Esophagus muscularis mucosa (tissue), 4 donors: ENCODE results near the gene TRAFD1.

Experiments used
- EP300 ChIP-seq: sonication (generic); formaldehyde crosslinking; IDR thresholded peaks from one replicate; pipeline ENCODE4 v1.6.1; 2017; ENCODE audit warnings: antibody characterized with exemption
- POLR2A ChIP-seq: fragments of 450-650 bp; IDR thresholded peaks from one replicate; pipeline ENCODE4 v1.6.1; 2017; ENCODE audit warnings: antibody characterized with exemption, moderate library complexity, mild to moderate bottlenecking, low read depth
- POLR2AphosphoS5 ChIP-seq, 2 donors: sonication (generic); formaldehyde crosslinking; IDR thresholded peaks; one replicate each; pipeline ENCODE4 v1.6.1; 2017; ENCODE audit warnings: antibody characterized with exemption in 2 of 2
- TF ChIP-seq, protein P1 (sequence below), 3 experiments: fragments of 200-600 bp in 2 of 3; fragments of 450-650 bp in 1 of 3; sonication (generic) in 2 of 3; IDR thresholded peaks; one replicate each; pipeline ENCODE4 v1.5.1; 2017 to 2019; ENCODE audit warnings: antibody characterized with exemption in 3 of 3, mild to moderate bottlenecking in 2 of 3, moderate library complexity in 1 of 3

GRCh38 chr12:112172556-112173324, 47.4 kb downstream of the TRAFD1 start:
- TF ChIP-seq, protein P1, sequence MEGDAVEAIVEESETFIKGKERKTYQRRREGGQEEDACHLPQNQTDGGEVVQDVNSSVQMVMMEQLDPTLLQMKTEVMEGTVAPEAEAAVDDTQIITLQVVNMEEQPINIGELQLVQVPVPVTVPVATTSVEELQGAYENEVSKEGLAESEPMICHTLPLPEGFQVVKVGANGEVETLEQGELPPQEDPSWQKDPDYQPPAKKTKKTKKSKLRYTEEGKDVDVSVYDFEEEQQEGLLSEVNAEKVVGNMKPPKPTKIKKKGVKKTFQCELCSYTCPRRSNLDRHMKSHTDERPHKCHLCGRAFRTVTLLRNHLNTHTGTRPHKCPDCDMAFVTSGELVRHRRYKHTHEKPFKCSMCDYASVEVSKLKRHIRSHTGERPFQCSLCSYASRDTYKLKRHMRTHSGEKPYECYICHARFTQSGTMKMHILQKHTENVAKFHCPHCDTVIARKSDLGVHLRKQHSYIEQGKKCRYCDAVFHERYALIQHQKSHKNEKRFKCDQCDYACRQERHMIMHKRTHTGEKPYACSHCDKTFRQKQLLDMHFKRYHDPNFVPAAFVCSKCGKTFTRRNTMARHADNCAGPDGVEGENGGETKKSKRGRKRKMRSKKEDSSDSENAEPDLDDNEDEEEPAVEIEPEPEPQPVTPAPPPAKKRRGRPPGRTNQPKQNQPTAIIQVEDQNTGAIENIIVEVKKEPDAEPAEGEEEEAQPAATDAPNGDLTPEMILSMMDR (IDR thresholded peaks at IDR 0.05) = no peak
- no peak for TF ChIP-seq POLR2A
- TF ChIP-seq POLR2AphosphoS5 (IDR thresholded peaks at IDR 0.05) = no peak
- no peak for TF ChIP-seq EP300
